Measurements from ENCODE around the gene C4A. TPM values are rescaled to one million over a fixed set of nuclear protein-coding genes. Genes with fewer than 3 reads are reported as not detected.
"Not testable (repeated sequence)": the region's sequence is repeated elsewhere in the genome, so short reads cannot be mapped to it uniquely, and the experiment has no call there.

The C4A gene
- total RNA-seq (10 to 100 TPM in 3 of 4 donors, 1 to 10 TPM in 1; 5.6 to 13.2 (median 10.9) TPM), polyA plus RNA-seq (1 to 10 TPM; 3.0 to 3.2 (median 3.1) TPM)
- long read RNA-seq, donor 1, full-length matches to known transcripts: 2 of 7 reads
- long read RNA-seq, donor 1, partial matches to known transcripts: 5 of 7 reads
- long read RNA-seq, donor 1, other reads (novel, unspliced or antisense): 0 of 7 reads
- long read RNA-seq, donor 2, full-length matches to known transcripts: 3 of 9 reads
- long read RNA-seq, donor 2, partial matches to known transcripts: 5 of 9 reads
- long read RNA-seq, donor 2, other reads (novel, unspliced or antisense): 1 of 9 reads

DNA sequence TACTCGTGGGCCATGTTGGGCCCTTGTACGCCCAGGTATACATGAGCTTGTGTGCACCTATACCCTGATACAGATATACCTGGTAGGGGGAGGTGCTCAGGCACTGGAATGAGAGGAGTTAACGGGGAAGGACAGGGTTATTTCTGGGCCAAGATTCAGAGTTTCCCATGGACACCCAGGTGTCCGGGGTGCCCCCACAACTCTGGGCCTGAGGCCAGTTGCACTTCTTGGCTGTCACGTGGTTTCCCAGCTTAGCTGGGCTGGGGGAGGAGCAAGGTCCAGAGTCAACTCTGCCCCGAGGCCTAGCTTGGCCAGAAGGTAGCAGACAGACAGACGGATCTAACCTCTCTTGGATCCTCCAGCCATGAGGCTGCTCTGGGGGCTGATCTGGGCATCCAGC lies at the start of gene C4A:
C4A (plus strand) TSS at position 314 of the 400 bp plus-strand sequence; CDS start at position 365, 51 bp downstream.
- H3K27me3 ChIP-seq (ENCODE audit: insufficient read depth in 3 of 3, low read length in 2 of 3); H3K4me1 ChIP-seq; H3K9me3 ChIP-seq; H3K27ac ChIP-seq; intact Hi-C loops (cut with DNase I); H3K4me3 ChIP-seq; DNase-seq: not testable (repeated sequence)
- WGBS, 3 donors: no CpG with 5 or more reads among the region's 7 CpGs
- H3K36me3 ChIP-seq (ENCODE audit: insufficient read depth in 1 of 2, low read depth in 1 of 2): peaks cover 0 to 13% of the 10 kb centered on the region in 2 donors
- ATAC-seq: peak; percentile 39 to 48 (median 43)

- H3K27ac ChIP-seq; H3K36me3 ChIP-seq (ENCODE audit: insufficient read depth in 1 of 2, low read depth in 1 of 2); H3K9me3 ChIP-seq; H3K4me1 ChIP-seq; H3K27me3 ChIP-seq (ENCODE audit: insufficient read depth in 3 of 3, low read length in 2 of 3); ATAC-seq; H3K4me3 ChIP-seq; DNase-seq; intact Hi-C loops (cut with DNase I): not testable (repeated sequence)
- 83 to 100% (median 89%) methylated on average over 1 to 25 of the region's 32 CpGs for WGBS, 3 donors
These were observed 49.7 kb upstream of the C4A start for GRCh38 chr6:31932137-31932536.

- 84 to 85% (median 85%) methylated on average over 19 of the region's 19 CpGs for WGBS, 3 donors
- intact Hi-C loops (cut with DNase I): no loop called here
These were observed 48.3 kb upstream of the C4A start for GRCh38 chr6:31933537-31933936.

DNA sequence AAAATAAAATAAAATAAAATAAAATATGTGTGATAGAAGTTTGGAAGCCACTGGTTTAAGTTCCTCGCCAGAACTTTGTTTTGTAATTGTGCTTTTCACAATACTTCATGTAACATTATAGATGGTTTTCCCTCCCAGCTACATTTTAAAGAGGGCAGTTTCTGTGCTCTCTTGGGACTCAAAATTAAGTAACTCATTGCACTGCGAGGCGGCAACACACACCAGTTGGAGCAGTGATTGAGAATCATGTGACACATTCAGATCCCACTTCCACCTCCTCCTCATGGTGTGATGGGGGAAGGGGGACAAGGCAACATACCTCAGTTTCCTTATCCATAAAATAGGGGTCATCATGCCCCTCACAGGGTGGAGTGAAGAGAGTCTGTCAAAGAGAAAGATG lies 46.8 kb upstream of the C4A start:
- DNase-seq: no peak
- Histone ChIP-seq H3K9me3 (no peaks in the 10 kb centered on the region), H3K4me1 (no peaks in the 10 kb centered on the region), H3K27ac (no peak overlapping the region), H3K36me3 (ENCODE audit: insufficient read depth in 1 of 2, low read depth in 1 of 2) (no peaks in the 10 kb centered on the region), H3K4me3 (no peak overlapping the region), H3K27me3 (ENCODE audit: insufficient read depth in 3 of 3, low read length in 2 of 3) (no peaks in the 10 kb centered on the region)
- no peak for ATAC-seq
- intact Hi-C loops (cut with DNase I): no loop called here
- no peak for TF ChIP-seq CTCF (IDR thresholded peaks at IDR 0.05)
- 57 to 60% (median 59%) methylated on average over 3 of the region's 3 CpGs for WGBS, 3 donors

More at GRCh38 chr6:31933537-31933936, 48.3 kb upstream of the C4A start:
- no peak overlapping the region for H3K4me3 ChIP-seq
- DNase-seq (no peak), ATAC-seq (no peak)
- no peaks in the 10 kb centered on the region for H3K36me3 ChIP-seq (ENCODE audit: insufficient read depth in 1 of 2, low read depth in 1 of 2)
- no peak overlapping the region for H3K27ac ChIP-seq
- H3K4me1 ChIP-seq: no peaks in the 10 kb centered on the region
- H3K27me3 ChIP-seq (ENCODE audit: insufficient read depth in 3 of 3, low read length in 2 of 3): peaks cover 0 to under 1% (median 0%) of the 10 kb centered on the region in 3 donors
- no peak for TF ChIP-seq CTCF (IDR thresholded peaks at IDR 0.05)
- H3K9me3 ChIP-seq: no peaks in the 10 kb centered on the region

- H3K27ac ChIP-seq: no peak overlapping the region
- H3K36me3 ChIP-seq (ENCODE audit: insufficient read depth in 1 of 2, low read depth in 1 of 2): no peaks in the 10 kb centered on the region
- H3K27me3 ChIP-seq (ENCODE audit: insufficient read depth in 3 of 3, low read length in 2 of 3): no peaks in the 10 kb centered on the region
- no peaks in the 10 kb centered on the region for H3K4me1 ChIP-seq
- ATAC-seq (no peak), DNase-seq (no peak)
- whole genome bisulfite sequencing, 3 donors: 77 to 80% (median 78%) methylated on average over 9 of the region's 9 CpGs
- intact Hi-C loops (cut with DNase I): no loop called here
- TF ChIP-seq CTCF (IDR thresholded peaks at IDR 0.05): no peak
- H3K9me3 ChIP-seq: no peaks in the 10 kb centered on the region
- no peak overlapping the region for H3K4me3 ChIP-seq
These were observed 46.0 kb upstream of the C4A start for GRCh38 chr6:31935823-31936222.
